ENCODE results near the gene EDA.

EDA gene

DNA sequence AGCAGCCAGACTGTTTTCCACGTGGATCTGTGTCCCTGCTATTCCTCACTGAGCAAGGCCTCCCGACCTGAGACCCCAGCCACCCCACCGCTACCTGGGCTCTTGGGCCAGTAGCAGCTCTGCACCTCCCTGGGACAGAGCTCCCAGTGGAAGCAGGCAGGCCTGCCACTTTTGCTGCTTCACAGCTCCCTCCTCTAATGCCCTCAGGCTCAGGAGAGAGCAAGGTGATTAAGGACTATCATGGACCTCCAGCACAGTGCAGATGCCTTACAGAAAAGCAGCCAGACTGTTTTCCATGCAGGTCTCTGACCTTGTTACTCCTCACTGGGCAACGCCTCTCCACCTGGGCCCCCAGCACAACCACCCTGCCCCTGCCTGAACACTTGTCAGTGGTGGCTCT is 396.8 kb downstream of the EDA start:
- H3K4ac ChIP-seq (ENCODE audit: low read depth, low read length) = no peak overlapping the region
- no peak overlapping the region for H2BK5ac ChIP-seq (ENCODE audit: low read depth, low read length, poor library complexity)
- H4K12ac ChIP-seq (ENCODE audit: low read depth, low read length) = no peak overlapping the region
- H3K23ac ChIP-seq (ENCODE audit: low read length) = no peak overlapping the region
- H3K27me3 ChIP-seq (ENCODE audit: insufficient read depth, low read length) = no peaks in the 10 kb centered on the region
- peaks cover 2 to 7% of the 10 kb centered on the region in 2 experiments for H3K4me1 ChIP-seq (ENCODE audit: control insufficient read depth in 1 of 2, insufficient read depth in 2 of 2, low read length in 2 of 2)
- H3K79me1 ChIP-seq (ENCODE audit: low read length) = no peaks in the 10 kb centered on the region
- no peak overlapping the region for H4K8ac ChIP-seq (ENCODE audit: low read depth, low read length)
- H3K36me3 ChIP-seq (ENCODE audit: control insufficient read depth in 1 of 2, insufficient read depth in 2 of 2, low read length in 2 of 2) = no peaks in the 10 kb centered on the region
- no peak overlapping the region for H3K9ac ChIP-seq (ENCODE audit: low read length)
- H2AK5ac ChIP-seq (ENCODE audit: low read length) = no peak overlapping the region
- no peak overlapping the region for H3K4me2 ChIP-seq (ENCODE audit: low read length)
- DNase-seq = no peak
- no peak overlapping the region for H2BK120ac ChIP-seq (ENCODE audit: insufficient read depth, low read length, poor library complexity)
- WGBS (ENCODE audit: extremely low coverage, insufficient coverage, insufficient read length) = no CpG with 5 or more reads among the region's 4 CpGs
- H3K4me3 ChIP-seq (ENCODE audit: low read depth, low read length) = no peak overlapping the region
- no peak overlapping the region for H3K27ac ChIP-seq (ENCODE audit: low read depth, low read length)
- H3K14ac ChIP-seq (ENCODE audit: low read length) = no peak overlapping the region
- no peak overlapping the region for H2AFZ ChIP-seq (ENCODE audit: insufficient read depth, low read length, poor library complexity)
- H3K79me2 ChIP-seq (ENCODE audit: control insufficient read depth, insufficient read depth, low read length, poor library complexity) = no peaks in the 10 kb centered on the region
- no peak overlapping the region for H2BK12ac ChIP-seq (ENCODE audit: low read length)
- no peaks in the 10 kb centered on the region for H3K9me3 ChIP-seq (ENCODE audit: insufficient read depth, low read depth, low read length)
- H3K18ac ChIP-seq (ENCODE audit: low read length) = no peak overlapping the region
- H4K91ac ChIP-seq (ENCODE audit: low read depth, low read length) = no peak overlapping the region

DNA sequence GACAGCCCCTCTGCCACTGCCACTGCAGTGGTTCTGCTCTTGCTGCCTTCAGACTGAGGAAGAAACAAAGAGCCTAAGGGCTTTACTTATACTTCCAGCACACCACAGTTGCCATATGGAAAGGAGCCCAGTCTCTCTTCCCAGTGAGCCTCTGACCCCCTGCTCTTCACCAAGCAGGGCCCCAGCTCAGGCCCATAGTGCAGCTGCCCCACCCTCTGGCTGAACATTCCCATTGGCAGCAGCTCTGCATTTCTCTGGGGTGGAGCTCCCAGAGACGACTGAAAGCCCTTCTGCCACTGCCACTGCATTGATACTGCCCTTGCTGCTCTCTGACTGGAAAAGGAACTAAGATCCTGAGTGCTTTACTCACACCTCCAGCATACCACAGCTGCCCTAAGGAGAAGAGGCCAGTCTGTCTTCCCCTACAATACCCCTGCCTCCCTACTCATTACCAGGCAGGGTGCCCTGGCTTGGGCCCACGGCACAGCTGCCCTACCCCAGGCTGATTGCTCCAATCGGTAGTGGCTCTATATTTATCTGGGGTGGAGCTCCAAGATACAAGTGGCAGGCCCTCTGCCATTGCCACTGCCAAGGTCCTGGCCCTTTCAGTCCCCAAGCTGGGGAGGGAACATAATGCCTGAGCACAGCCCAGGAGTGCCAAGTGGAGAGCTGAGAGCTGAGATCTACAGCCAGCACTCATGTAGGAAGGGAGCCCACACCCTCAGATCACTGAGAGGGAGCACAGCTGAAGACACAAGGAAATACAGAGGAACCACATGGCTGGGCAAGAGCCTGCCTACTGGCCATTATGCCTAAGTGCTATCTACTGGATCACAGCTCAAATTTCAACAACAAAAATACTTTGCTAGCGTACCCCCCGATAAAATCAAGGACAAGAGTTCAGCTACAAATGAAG is 397.8 kb downstream of the EDA start:
- Histone ChIP-seq H3K36me3 (ENCODE audit: control insufficient read depth in 1 of 2, insufficient read depth in 2 of 2, low read length in 2 of 2) (no peaks in the 10 kb centered on the region), H4K91ac (ENCODE audit: low read depth, low read length) (no peak overlapping the region), H3K4me1 (ENCODE audit: control insufficient read depth in 1 of 2, insufficient read depth in 2 of 2, low read length in 2 of 2) (peaks cover 2 to 7% of the 10 kb centered on the region in 2 experiments), H4K12ac (ENCODE audit: low read depth, low read length) (no peak overlapping the region), H3K18ac (ENCODE audit: low read length) (no peak overlapping the region), H3K9me3 (ENCODE audit: insufficient read depth, low read depth, low read length) (no peaks in the 10 kb centered on the region), H3K79me2 (ENCODE audit: control insufficient read depth, insufficient read depth, low read length, poor library complexity) (no peaks in the 10 kb centered on the region), H2BK12ac (ENCODE audit: low read length) (no peak overlapping the region), H3K4me2 (ENCODE audit: low read length) (no peak overlapping the region), H3K4ac (ENCODE audit: low read depth, low read length) (no peak overlapping the region), H3K4me3 (ENCODE audit: low read depth, low read length) (no peak overlapping the region), H2BK5ac (ENCODE audit: low read depth, low read length, poor library complexity) (no peak overlapping the region), H2AK5ac (ENCODE audit: low read length) (no peak overlapping the region), H2AFZ (ENCODE audit: insufficient read depth, low read length, poor library complexity) (no peak overlapping the region), H2BK120ac (ENCODE audit: insufficient read depth, low read length, poor library complexity) (no peak overlapping the region), H3K23ac (ENCODE audit: low read length) (no peak overlapping the region), H3K9ac (ENCODE audit: low read length) (no peak overlapping the region), H3K79me1 (ENCODE audit: low read length) (no peaks in the 10 kb centered on the region), H3K27me3 (ENCODE audit: insufficient read depth, low read length) (no peaks in the 10 kb centered on the region), H3K27ac (ENCODE audit: low read depth, low read length) (no peak overlapping the region), H3K14ac (ENCODE audit: low read length) (no peak overlapping the region), H4K8ac (ENCODE audit: low read depth, low read length) (no peak overlapping the region)
- DNase-seq = no peak
- WGBS (ENCODE audit: extremely low coverage, insufficient coverage, insufficient read length) = no CpG with 5 or more reads among the region's 5 CpGs

DNA sequence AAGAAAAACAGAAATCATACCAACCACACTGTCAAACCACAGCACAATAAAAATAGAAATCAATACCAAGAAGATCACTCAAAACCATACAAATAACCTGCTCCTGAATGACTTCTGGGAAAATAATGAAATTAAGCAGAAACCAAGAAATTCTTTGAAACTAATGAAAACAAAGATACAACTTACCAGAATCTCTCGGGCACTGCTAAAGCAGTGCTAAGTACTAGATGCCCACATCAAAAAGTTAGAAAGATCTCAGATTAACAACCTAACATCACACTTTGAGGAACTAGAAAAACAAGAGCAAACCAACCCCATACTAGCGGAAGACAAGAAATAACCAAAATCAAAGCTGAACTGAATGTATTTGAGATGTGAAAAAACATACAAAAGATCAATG is 400.6 kb downstream of the EDA start:
- Histone ChIP-seq H3K18ac (ENCODE audit: low read length) (no peak overlapping the region), H2AK5ac (ENCODE audit: low read length) (no peak overlapping the region), H2AFZ (ENCODE audit: insufficient read depth, low read length, poor library complexity) (no peak overlapping the region), H4K12ac (ENCODE audit: low read depth, low read length) (no peak overlapping the region), H2BK12ac (ENCODE audit: low read length) (no peak overlapping the region), H3K79me2 (ENCODE audit: control insufficient read depth, insufficient read depth, low read length, poor library complexity) (no peaks in the 10 kb centered on the region), H4K8ac (ENCODE audit: low read depth, low read length) (no peak overlapping the region), H3K23ac (ENCODE audit: low read length) (no peak overlapping the region), H3K14ac (ENCODE audit: low read length) (no peak overlapping the region), H3K36me3 (ENCODE audit: control insufficient read depth in 1 of 2, insufficient read depth in 2 of 2, low read length in 2 of 2) (no peaks in the 10 kb centered on the region), H3K9me3 (ENCODE audit: insufficient read depth, low read depth, low read length) (no peaks in the 10 kb centered on the region), H3K4me3 (ENCODE audit: low read depth, low read length) (no peak overlapping the region), H3K4me2 (ENCODE audit: low read length) (no peak overlapping the region), H3K4ac (ENCODE audit: low read depth, low read length) (no peak overlapping the region), H3K9ac (ENCODE audit: low read length) (no peak overlapping the region), H4K91ac (ENCODE audit: low read depth, low read length) (no peak overlapping the region), H2BK5ac (ENCODE audit: low read depth, low read length, poor library complexity) (no peak overlapping the region), H2BK120ac (ENCODE audit: insufficient read depth, low read length, poor library complexity) (no peak overlapping the region), H3K27me3 (ENCODE audit: insufficient read depth, low read length) (no peaks in the 10 kb centered on the region), H3K4me1 (ENCODE audit: control insufficient read depth in 1 of 2, insufficient read depth in 2 of 2, low read length in 2 of 2) (peaks cover 2 to 7% of the 10 kb centered on the region in 2 experiments), H3K27ac (ENCODE audit: low read depth, low read length) (no peak overlapping the region), H3K79me1 (ENCODE audit: low read length) (no peaks in the 10 kb centered on the region)
- no CpG with 5 or more reads among the region's 2 CpGs for WGBS (ENCODE audit: extremely low coverage, insufficient coverage, insufficient read length)
- DNase-seq = no peak

DNA sequence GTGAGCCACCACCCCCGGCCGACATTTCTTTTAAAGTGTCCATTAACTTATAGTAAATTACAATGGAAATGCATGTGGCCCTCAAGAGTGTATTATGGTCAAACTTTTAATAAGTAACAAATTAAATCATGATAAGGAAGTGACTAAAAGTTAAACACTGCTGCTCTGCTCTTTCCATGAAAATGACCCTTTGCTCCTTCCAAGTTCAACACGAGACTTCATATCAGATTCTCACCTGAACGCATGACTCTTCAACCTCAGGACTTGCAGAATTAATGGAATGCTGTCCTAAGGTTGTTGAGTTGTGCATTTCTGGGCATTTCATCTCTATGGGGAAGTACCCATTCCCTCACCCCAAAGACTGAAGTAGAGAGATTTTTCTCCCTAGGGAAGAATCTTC is 406.7 kb downstream of the EDA start:
- WGBS (ENCODE audit: extremely low coverage, insufficient coverage, insufficient read length) = no CpG with 5 or more reads among the region's 4 CpGs

More for the DNA sequence above, 406.7 kb downstream of the EDA start:
- Histone ChIP-seq H3K18ac (ENCODE audit: low read length) (no peak overlapping the region), H2AK5ac (ENCODE audit: low read length) (no peak overlapping the region), H4K91ac (ENCODE audit: low read depth, low read length) (no peak overlapping the region), H3K4ac (ENCODE audit: low read depth, low read length) (no peak overlapping the region), H2BK120ac (ENCODE audit: insufficient read depth, low read length, poor library complexity) (no peak overlapping the region), H4K8ac (ENCODE audit: low read depth, low read length) (no peak overlapping the region), H2BK5ac (ENCODE audit: low read depth, low read length, poor library complexity) (no peak overlapping the region), H3K23ac (ENCODE audit: low read length) (no peak overlapping the region), H3K9me3 (ENCODE audit: insufficient read depth, low read depth, low read length) (no peaks in the 10 kb centered on the region), H3K14ac (ENCODE audit: low read length) (no peak overlapping the region), H3K79me2 (ENCODE audit: control insufficient read depth, insufficient read depth, low read length, poor library complexity) (no peaks in the 10 kb centered on the region), H4K12ac (ENCODE audit: low read depth, low read length) (no peak overlapping the region), H3K4me1 (ENCODE audit: control insufficient read depth in 1 of 2, insufficient read depth in 2 of 2, low read length in 2 of 2) (no peaks in the 10 kb centered on the region), H3K4me2 (ENCODE audit: low read length) (no peak overlapping the region), H3K4me3 (ENCODE audit: low read depth, low read length) (no peak overlapping the region), H3K27me3 (ENCODE audit: insufficient read depth, low read length) (no peaks in the 10 kb centered on the region), H3K36me3 (ENCODE audit: control insufficient read depth in 1 of 2, insufficient read depth in 2 of 2, low read length in 2 of 2) (no peaks in the 10 kb centered on the region), H2BK12ac (ENCODE audit: low read length) (no peak overlapping the region), H2AFZ (ENCODE audit: insufficient read depth, low read length, poor library complexity) (no peak overlapping the region), H3K79me1 (ENCODE audit: low read length) (no peaks in the 10 kb centered on the region), H3K9ac (ENCODE audit: low read length) (no peak overlapping the region), H3K27ac (ENCODE audit: low read depth, low read length) (no peak overlapping the region)
- DNase-seq = no peak
